DOHH2 (cell line): ENCODE results near the gene MYOF.
"Not testable (repeated sequence)": the region's sequence is repeated elsewhere in the genome, so short reads cannot be mapped to it uniquely, and the experiment has no call there.

Experiments
- H3F3A ChIP-seq: fragments of 200-600 bp; sonication (generic), shearing (Covaris generic); 2 replicates; pipeline ENCODE4 v1.6.0; 2016; ENCODE audit warnings: antibody characterized with exemption, mild to moderate bottlenecking; ENCODE audit not compliant: control insufficient read depth, insufficient read depth
- H3K27ac ChIP-seq: fragments of 200-600 bp; sonication (generic); 2 replicates; pipeline ENCODE4 v1.5.1; 2014; ENCODE audit warnings: low read depth, mild to moderate bottlenecking, low read length, moderate library complexity
- H3K27me3 ChIP-seq: fragments of 200-600 bp; sonication (generic); 2 replicates; pipeline ENCODE4 v1.6.1; 2014; ENCODE audit warnings: mild to moderate bottlenecking, low read length, mixed read lengths; ENCODE audit not compliant: control insufficient read depth
- H3K36me3 ChIP-seq: fragments of 200-600 bp; sonication (generic); 2 replicates; pipeline ENCODE4 v1.6.1; 2014; ENCODE audit warnings: mild to moderate bottlenecking, low read length, moderate library complexity, mixed read lengths; ENCODE audit not compliant: control insufficient read depth
- H3K4me1 ChIP-seq: fragments of 200-600 bp; sonication (generic); 2 replicates; pipeline ENCODE4 v1.6.1; 2014; ENCODE audit warnings: mild to moderate bottlenecking, low read length, mixed read lengths; ENCODE audit not compliant: control insufficient read depth
- H3K4me2 ChIP-seq: fragments of 200-600 bp; sonication (generic); 2 replicates; pipeline ENCODE4 v1.6.0; 2014; ENCODE audit warnings: mild to moderate bottlenecking, low read length, moderate library complexity
- H3K4me3 ChIP-seq: fragments of 200-600 bp; sonication (generic); 2 replicates; pipeline ENCODE4 v1.5.1; 2014; ENCODE audit warnings: mild to moderate bottlenecking, low read length, mixed read lengths
- H3K79me2 ChIP-seq: fragments of 200-600 bp; sonication (generic); 2 replicates; pipeline ENCODE4 v1.6.1; 2014; ENCODE audit warnings: mild to moderate bottlenecking, low read length, mixed read lengths; ENCODE audit not compliant: control insufficient read depth
- H3K9me2 ChIP-seq: fragments of 200-600 bp; sonication (generic); replicated peaks from 2 replicates; pipeline ENCODE4 v1.6.1; 2014; ENCODE audit warnings: mild to moderate bottlenecking, low read length, mixed read lengths; ENCODE audit not compliant: control insufficient read depth
- H3K9me3 ChIP-seq: fragments of 200-600 bp; sonication (generic); 2 replicates; pipeline ENCODE4 v1.6.1; 2014; ENCODE audit warnings: antibody characterized with exemption, low read length, mixed read lengths; ENCODE audit not compliant: control insufficient read depth, insufficient read depth
- H4K20me1 ChIP-seq: fragments of 200-600 bp; sonication (generic); 2 replicates; pipeline ENCODE4 v1.6.0; 2014; ENCODE audit warnings: low read depth, mild to moderate bottlenecking, antibody characterized with exemption, low read length, moderate library complexity; ENCODE audit not compliant: control insufficient read depth, insufficient read depth
- CTCF ChIP-seq: fragments of 200-600 bp; sonication (generic); IDR thresholded peaks from one replicate; pipeline ENCODE4 v1.5.1; 2014; ENCODE audit warnings: antibody characterized with exemption, mild to moderate bottlenecking, low read depth, low read length; ENCODE audit not compliant: poor library complexity, severe bottlenecking
- EZH2phosphoT487 ChIP-seq: fragments of 200-600 bp; sonication (generic); IDR thresholded peaks from 2 replicates; pipeline ENCODE4 v1.6.1; 2017; ENCODE audit warnings: borderline replicate concordance, mild to moderate bottlenecking, antibody characterized with exemption, low read length, moderate library complexity, mixed read lengths

MYOF gene

GRCh38 chr10:93330824-93331223 is 151.3 kb downstream of the MYOF start:
- Histone ChIP-seq H4K20me1 (no peaks in the 10 kb centered on the region), H3K27me3 (peaks cover 2% of the 10 kb centered on the region; the same call in 1 of the 2 replicates), H3K4me1 (no peaks in the 10 kb centered on the region), H3K79me2 (no peaks in the 10 kb centered on the region), H3K9me3 (no peaks in the 10 kb centered on the region), H3F3A (no peaks in the 10 kb centered on the region), H3K9me2 (no peaks in the 10 kb centered on the region), H3K36me3 (no peaks in the 10 kb centered on the region), H3K4me2 (no peak overlapping the region), H3K27ac (no peak overlapping the region), H3K4me3 (no peak overlapping the region)
- TF ChIP-seq EZH2phosphoT487 (no peak), CTCF (no peak)

- Histone ChIP-seq H3K36me3 (no peaks in the 10 kb centered on the region), H3F3A (no peaks in the 10 kb centered on the region), H3K27me3 (no peaks in the 10 kb centered on the region), H3K4me3 (no peak overlapping the region), H3K4me1 (no peaks in the 10 kb centered on the region), H3K9me2 (no peaks in the 10 kb centered on the region), H3K79me2 (no peaks in the 10 kb centered on the region), H3K4me2 (no peak overlapping the region), H3K27ac (no peak overlapping the region), H4K20me1 (no peaks in the 10 kb centered on the region), H3K9me3 (no peaks in the 10 kb centered on the region)
- no peak for TF ChIP-seq CTCF
- TF ChIP-seq EZH2phosphoT487, result no peak
These were observed 162.2 kb downstream of the MYOF start for GRCh38 chr10:93319896-93320295.

GRCh38 chr10:93319096-93319495 is 163.0 kb downstream of the MYOF start:
- Histone ChIP-seq H3K27me3 (no peaks in the 10 kb centered on the region), H3F3A (no peaks in the 10 kb centered on the region), H3K36me3 (no peaks in the 10 kb centered on the region), H3K4me2 (no peak overlapping the region), H3K4me3 (no peak overlapping the region), H3K27ac (no peak overlapping the region), H3K79me2 (no peaks in the 10 kb centered on the region), H3K9me3 (no peaks in the 10 kb centered on the region), H3K9me2 (no peaks in the 10 kb centered on the region), H4K20me1 (no peaks in the 10 kb centered on the region), H3K4me1 (no peaks in the 10 kb centered on the region)
- no peak for TF ChIP-seq EZH2phosphoT487
- TF ChIP-seq CTCF, result no peak

- H3K9me2 ChIP-seq, result no peaks in the 10 kb centered on the region
- H3K36me3 ChIP-seq, result no peaks in the 10 kb centered on the region
- no peak overlapping the region for H3K4me2 ChIP-seq
- TF ChIP-seq CTCF (no peak), EZH2phosphoT487 (no peak)
- H3K79me2 ChIP-seq, result no peaks in the 10 kb centered on the region
- H4K20me1 ChIP-seq, result no peaks in the 10 kb centered on the region
- no peak overlapping the region for H3K4me3 ChIP-seq
- H3K27me3 ChIP-seq, result no peaks in the 10 kb centered on the region; the same call in 1 of the 2 replicates
- no peaks in the 10 kb centered on the region for H3K9me3 ChIP-seq
- no peaks in the 10 kb centered on the region for H3F3A ChIP-seq
- no peak overlapping the region for H3K27ac ChIP-seq
- H3K4me1 ChIP-seq, result no peaks in the 10 kb centered on the region
These were observed 166.9 kb downstream of the MYOF start for GRCh38 chr10:93315246-93315645.

- not testable (repeated sequence) for H3F3A ChIP-seq, H3K9me2 ChIP-seq, H3K79me2 ChIP-seq, H3K27me3 ChIP-seq, H3K4me3 ChIP-seq, H3K9me3 ChIP-seq, H3K4me2 ChIP-seq, H3K27ac ChIP-seq, H3K36me3 ChIP-seq, H4K20me1 ChIP-seq, H3K4me1 ChIP-seq
These were observed 167.5 kb downstream of the MYOF start for GRCh38 chr10:93314656-93315055.
